Stimulated activated CD8-positive, alpha-beta memory T cell treated with anti-CD3 and anti-CD28 coated beads, Interleukin-15, amount 100 ng/mL, for 24 hours (primary cell): ENCODE data around the gene SPECC1L.
A peak's percentile ranks its signal among the peaks of the same experiment; 100 is the strongest.
"Not testable (repeated sequence)": the region's sequence is repeated elsewhere in the genome, so short reads cannot be mapped to it uniquely, and the experiment has no call there.

Experiments used
- DNase-seq: peaks from one replicate; pipeline ENCODE4 v3.0.0-alpha.2; 2020; ENCODE audit warnings: low read depth

Gene SPECC1L

DNA sequence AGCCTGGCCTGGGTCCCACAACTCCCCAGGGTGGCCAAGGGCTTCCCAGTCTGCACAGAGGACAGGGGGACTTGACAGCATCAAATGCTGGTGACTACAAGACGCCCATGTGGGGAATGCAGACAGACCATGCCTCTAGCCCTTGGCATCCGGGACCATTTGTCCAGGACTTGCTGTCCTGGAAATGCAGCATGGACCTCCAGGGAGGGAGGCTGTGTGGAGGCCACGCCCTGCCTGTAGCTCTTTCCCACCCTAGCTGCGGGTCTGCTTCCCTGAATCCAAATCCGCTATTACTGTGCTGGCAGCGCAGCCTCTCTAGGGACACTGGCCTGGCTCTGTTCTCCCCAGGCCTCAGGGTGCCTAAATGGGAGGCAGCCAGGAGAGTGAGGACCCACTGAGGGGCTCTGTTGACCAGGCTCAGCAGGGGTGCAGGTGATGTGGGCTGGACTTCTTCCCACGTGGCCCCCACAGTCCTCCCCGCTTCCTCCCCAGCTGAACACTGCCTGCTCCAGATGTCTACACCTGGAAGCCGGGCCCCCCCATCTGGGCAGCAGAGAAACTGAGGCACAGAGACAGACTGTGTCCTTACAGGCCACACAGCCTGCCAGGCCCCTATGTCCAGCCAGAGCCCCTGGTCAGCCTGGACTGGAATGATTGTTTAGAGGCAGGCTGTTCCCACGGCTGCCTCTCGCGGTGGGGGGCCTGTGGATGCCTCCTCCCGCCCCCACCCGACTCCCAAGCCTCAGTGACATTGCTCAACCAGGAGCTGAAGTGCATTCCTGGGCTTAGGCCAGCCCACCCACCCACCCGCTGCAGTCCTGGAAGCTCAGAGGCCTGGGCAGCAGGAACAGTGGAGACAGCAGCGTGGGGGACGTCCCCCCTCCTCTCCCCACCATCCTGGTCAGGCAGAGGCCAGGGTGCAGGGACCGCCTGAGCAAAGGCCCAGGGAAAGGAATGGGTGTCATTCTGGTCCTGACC, 24.8 kb upstream of the SPECC1L start:
- DNase-seq, result not testable (repeated sequence)

DNA sequence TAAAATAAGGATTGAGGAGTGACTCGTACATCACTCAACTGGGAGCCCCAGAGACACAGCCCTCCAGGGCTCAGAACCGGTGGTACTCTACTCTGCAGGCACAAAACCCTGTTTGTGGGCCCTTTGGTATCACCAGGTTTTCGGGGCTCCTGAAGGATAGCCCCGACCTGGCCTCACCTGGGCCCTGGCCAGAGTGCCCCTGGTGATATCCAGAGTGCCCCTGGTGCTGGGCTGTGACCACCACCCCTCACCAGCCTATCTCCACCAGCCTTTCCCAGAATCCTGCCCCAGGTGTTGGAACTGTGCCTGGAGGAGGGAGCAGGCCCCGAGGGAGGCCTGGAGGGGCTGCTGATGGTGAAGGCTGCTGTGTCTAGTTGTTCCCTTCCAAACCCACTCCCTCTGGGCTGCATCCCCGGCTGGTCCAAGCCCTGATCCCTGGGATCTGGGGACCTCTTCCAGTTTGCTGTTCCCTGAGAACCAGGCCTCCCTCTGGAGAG, 23.6 kb upstream of the SPECC1L start:
- DNase-seq, result no peak

DNA sequence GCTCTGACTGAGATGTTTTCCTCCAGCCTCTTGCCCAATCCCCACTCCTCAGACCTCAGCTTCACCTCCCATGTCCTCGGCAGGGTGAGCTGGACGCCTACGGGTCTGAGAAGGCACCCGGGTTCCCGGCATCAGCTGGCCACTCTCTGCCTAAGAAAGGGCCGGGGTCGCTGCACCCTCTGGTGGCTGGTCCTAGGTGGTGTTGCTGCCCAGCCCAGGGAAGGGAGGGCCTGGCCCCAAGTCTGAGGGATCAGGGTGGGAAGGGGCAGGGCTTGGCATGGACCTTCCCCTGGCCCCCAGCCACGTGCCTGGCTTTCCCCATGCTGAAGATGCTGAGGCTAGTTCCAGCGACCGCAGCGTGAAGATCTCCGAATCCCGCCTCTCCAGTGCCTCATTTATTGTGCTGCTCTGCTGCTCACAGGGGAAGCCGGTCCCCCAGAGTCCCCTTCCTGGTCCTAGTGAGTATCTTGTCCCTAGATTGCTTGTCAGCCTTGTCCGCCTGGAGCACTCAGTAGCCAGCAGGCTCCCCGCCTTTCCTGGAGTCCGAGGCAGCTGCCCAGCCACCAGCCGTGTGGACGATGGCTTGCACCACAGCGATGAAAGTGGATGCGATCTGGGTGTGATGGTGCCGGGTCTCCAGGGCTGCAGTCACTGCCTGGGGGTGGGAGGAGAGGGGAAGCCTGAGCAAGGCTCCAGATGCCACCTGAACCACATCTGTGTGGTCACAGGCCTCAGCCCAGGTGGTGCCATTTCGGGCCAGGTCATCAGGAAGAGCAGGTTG, 22.9 kb upstream of the SPECC1L start:
- no peak for DNase-seq

DNA sequence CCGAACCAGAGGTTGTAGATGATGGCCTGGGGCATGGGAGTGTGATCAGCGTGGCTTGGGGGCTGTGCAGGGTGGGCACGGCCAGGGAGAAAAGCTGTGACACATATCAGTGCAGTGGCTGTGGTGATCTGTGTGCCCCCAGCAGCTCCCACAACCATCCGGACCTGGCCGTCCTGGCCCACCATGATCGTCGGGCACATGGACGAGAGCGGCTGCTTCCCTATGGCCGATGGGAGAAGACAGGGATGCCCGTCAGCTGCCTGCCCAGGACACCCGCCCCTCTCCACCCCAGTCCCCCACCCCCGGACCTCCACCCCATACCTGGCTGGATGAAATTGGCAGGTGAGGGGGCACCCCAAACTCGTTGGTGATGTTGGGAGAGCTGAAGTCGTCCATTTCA, 22.0 kb upstream of the SPECC1L start:
- DNase-seq, result not testable (repeated sequence)

DNA sequence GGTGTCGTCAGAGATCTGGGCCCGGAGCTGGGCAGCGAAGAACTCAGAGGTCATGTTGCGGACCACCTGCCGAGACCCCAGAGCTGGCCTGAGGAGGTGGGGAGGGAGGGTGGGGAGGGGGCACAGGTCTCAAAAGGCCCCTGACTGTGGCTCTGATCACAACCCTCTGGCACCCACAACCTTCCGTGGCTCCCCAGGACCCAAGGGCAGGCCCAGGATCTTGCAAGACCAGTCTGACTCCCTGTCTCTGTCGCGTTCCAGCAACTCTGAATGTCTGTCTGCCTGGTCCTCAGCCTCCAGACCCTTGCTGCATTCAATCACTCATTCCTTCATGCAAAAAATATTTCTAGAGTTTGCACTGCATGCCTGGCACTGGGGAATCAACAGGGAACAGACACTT, 21.2 kb upstream of the SPECC1L start:
- DNase-seq, result not testable (repeated sequence)

DNA sequence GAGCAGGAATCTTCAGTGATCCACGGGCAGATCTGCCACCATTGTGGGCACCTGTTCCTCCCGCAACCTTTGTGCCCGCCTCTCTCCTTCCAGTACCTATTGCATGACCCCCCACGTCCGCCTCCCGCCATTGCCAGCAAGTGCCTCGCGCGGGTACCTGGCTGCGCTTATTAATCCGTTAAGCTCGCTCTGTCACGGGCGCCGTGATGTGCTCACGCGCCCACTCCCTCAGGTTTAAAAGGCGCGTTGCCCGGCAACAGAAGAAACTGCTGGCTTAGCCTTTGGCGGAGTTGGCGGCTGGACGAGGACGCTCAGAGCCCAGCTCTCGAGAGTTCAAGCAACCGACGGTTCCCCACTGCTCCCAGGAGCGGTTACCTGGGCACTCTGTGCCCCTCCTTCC, 19.3 kb upstream of the SPECC1L start:
- not testable (repeated sequence) for DNase-seq

DNA sequence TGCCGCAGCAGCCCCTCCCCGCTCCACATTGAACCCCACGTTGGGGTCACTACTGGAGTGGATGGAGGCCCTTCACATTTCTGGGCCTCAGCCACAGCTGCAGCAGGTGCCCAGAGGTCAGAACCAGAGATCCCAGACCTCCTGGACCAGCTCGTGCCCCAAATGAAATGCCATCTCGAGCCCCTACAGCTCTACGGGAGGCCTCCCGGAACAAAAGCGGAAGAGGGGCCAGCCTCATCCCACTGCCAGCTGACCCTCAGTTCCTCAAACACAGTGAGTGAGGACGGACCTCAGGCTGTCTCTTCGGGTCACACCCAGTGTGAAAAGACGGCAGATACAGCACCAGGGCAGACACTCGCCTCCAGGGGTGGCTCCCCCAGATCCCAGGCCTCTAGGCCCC, 17.5 kb upstream of the SPECC1L start:
- DNase-seq, result not testable (repeated sequence)

DNA sequence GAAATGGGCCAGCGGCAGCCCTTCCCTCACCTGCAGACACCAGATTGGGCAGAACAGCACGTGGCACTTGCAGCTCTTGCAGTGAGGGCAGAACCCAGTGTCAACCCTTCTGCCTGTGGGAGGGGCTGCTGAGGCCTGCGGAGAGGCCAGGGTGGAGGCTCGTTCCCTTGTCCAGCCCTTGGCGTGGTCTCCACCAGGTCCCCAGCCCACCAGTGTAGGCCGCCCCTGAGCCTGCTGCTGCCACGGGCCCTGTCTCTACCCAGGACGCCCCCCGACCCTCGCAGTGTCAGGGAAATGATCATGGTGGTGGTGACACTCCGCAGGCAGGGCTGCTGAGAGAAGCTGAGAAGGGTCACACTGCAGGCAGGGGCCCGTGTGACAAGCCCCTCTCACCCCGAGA, 14.5 kb upstream of the SPECC1L start:
- DNase-seq, result not testable (repeated sequence)

DNA sequence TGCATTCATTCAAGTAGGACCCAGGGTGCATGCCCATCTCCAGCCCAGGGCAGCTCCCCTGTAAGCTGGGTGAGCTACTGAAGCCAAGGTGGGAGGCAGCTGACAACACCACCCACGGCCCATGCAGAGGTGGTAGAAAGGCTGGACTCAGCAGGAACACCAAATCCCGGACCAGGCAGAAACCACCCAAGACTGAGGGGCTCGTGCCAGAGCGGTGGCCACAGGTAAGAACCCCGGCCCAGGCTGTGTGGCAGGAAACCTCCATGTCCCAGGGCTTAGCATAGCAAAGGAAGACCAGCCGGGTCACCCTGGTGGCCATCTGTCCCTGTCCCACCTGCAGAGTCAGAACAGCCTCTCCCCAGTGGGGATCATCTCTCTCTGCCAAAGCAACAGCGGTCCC, 13.9 kb upstream of the SPECC1L start:
- DNase-seq, result not testable (repeated sequence)

DNA sequence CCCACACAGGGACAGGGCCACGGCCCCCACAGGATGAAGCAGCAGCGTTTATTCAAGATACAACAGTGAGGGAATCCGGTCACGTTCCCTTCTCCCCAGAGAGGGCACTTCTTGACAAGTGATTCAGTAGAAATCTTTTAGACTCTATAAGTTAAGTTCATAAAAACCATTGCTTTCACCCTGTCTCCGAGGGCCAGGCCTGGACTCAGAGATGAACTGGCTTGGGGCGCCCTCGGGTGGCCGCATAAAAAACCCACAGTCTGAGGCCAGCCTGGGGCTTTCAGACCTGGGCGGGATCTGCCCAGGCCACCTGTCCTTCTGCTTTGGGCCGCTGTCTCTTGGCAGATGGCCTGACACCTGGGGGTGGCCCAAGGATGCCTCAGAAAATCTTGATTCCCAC, 11.2 kb upstream of the SPECC1L start:
- peak; percentile 37 for DNase-seq

DNA sequence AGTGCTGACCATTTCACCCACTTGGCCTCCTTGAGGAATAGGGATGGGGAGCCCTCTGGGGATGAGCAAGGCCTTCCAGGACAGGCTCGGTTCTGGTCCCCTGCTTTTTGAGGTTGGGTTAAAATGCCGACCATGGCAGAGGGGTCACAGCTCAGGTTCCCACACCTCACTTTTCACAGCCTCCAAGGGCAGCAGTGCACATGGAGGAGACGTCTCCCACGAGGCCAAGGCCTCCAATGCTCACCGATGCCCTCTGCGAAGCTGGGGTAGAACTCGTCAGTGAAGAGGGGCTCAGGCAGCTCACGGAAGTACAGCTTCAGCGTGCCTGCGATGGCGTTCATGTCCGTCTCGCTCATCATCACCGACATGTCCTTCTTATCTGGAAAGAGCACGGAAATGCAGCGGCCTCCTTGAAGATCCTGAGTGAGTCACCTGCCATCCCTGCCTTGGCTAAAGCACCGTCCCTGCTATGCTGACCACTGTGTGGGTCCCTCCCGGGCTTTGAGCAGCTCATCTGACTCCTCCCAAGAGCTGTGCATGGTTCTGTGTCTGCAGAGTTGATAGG, 8.4 kb upstream of the SPECC1L start:
- not testable (repeated sequence) for DNase-seq

DNA sequence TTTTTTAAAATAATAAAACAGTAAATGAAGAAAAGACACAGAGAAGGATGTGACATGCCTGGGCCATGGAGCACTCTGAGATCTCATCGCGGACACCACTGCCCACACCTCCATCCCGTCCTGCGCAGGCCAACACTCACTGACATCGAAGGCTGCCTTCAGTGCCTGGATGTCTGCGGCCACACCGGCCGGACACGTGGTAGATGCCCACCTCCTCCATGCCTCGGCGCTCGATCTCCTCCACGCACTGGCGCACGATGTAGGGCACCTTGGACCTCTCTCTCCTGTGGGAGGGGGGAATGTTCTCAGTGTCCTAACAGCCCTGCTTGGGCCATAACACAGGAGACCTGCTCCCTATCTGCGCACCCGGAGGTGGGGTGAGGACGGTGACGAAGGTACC, 7.2 kb upstream of the SPECC1L start:
- not testable (repeated sequence) for DNase-seq

DNA sequence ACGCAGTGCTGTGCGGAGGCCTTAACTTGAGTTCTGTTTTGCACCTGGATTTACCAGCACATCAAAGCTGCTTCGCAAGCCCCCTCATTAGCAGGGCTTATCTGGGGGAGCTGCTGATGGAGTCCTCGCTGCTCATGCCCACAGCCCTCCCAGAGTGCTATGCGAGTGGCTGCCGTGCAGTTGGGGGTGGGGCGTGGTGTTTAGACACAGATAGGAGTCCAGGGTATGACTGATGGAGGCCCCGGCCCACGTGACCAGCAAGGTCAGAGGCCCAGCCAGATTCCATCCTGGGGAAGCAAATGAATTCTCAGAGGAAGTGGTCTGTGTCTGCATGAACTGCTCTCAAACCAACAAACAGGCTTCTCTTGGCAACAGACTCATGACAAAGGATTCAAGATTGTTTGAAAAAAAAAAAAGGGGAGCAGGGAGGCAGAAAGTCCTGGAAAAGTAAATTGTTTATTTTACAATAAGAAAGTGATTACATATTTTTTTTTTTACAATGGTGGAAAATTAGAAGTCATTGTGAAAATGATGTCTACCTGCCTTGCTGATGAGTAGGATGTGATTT, 6.2 kb upstream of the SPECC1L start:
- DNase-seq, result not testable (repeated sequence)

DNA sequence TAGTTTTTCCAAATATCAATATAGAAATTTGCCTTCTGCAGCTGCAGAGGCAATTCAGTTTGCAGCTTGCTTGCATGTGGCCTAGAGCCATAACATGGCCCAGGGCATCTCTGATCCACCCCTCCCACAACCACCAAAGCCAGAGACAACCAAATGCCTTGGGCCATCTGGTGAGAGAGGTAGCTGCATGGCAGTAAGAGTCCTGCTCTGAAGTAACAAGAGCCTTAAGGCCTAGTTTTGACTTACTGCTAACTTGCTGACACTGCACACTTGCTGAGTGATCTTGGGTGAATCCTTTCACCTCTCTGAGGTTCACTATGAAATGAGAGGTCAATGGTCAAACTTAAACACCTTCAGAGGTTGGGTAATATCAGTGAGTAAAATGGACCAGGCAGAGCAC, 4.9 kb upstream of the SPECC1L start:
- no peak for DNase-seq

DNA sequence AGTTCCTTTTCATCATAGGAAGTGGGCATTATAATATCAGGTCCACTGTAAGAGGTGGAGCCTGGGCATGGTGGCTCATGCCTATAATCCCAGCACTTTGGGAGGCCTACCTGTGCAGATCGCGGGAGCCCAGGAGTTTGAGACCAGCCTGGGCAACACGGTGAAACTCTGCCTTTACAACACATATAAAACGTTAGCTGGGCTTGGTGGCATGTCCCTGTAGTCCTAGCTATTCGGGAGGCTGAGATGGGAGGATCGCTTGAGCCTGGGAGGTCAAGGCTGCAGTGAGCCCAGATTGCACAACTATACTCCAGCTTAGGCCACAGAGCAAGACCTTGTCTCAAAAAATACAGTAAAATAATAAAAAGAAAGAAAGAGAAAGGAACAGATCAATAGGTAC, 4.1 kb upstream of the SPECC1L start:
- DNase-seq, result not testable (repeated sequence)

DNA sequence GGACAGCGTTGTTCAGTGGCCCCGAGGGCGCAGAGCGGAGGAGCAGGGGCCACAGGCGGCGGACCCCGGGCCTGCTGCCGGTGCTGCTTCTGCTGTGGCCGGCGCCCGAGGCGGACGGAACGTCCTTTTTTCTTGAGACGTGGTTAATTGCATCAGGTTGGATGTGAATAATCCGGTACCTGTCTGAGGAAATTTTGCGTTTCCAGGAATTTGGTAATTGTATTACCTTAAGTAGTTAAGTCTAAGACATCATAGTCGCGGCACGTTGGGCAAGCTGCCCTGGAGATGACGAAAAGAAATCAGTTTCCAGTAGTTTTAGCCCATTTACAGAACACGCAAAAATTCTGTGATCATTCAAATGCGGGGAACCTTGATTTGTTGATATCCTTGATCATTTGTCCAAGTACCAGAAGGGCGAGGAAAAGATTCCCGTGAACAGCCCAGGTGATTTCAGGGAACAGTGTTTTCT, 789 bp downstream of the SPECC1L start:
- no peak for DNase-seq

DNA sequence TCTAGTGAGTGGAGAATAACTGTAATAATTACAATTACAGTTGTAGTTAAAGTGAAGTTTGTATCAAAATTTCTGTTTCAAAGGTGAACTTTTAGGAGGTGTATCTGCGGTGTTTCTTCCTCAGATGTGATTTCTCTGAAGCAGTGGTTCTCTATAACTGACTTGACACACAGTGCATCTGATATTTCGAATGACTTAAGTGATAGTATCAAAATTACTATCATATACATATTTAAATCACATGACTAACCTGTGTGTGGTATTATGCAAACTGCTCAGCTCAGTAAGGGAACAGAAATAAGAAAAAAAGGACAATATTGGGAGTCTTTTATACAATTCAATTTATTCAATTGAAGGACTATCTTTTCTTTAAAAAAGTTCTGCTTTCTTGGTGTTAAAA, 2.4 kb downstream of the SPECC1L start:
- DNase-seq, result not testable (repeated sequence)

DNA sequence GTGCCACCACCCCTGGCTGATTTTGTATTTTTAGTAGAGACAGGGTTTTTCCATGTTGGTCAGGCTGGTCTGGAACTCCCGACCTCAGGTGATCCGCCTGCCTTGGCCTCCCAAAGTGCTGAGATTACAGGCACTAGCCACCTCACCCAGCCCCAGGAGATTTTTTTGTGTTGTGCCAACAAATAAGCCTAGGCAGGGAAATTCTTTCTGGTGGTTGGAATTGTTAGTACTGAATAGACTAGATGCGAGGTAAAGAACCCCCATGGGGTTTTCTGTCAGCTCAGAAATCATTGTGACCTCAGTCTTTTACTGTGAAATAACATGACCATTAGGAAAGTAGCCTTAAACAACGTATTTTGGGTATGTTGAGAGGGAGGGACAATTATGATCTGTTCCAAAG, 3.3 kb downstream of the SPECC1L start:
- not testable (repeated sequence) for DNase-seq

DNA sequence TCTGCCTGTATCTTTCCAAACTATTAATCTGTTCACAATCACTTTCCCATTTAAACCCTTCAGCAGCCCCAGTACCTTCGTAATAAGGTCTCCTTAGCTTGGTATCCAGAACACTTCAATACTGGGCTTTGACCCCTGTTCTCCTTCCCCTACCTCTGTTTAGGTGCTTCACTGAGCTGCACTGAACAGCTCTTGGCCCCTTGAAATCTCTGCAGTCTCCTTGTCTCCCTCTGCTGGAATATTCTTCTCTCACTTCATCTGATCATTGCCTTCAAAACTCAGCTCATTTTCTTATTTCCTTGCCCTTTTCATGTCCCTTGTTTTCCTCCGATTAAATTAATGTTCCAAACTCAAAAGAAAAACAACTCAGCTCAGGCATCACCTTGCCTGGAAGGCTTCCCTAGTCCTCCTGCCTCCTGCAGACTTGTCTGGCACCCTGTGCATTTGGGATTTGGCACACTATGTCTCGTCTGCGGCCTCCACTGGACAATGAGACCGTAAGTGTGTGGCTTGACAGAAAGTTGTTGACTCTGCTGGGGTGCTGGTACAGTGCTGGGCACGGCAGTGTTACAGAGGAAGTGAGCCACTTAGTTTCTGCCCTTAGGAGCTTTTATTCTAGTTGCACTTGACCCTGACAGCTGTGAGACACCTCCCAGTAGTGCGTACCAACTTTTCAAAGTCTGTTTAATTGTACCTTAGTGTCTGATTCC, 4.2 kb downstream of the SPECC1L start:
- not testable (repeated sequence) for DNase-seq

DNA sequence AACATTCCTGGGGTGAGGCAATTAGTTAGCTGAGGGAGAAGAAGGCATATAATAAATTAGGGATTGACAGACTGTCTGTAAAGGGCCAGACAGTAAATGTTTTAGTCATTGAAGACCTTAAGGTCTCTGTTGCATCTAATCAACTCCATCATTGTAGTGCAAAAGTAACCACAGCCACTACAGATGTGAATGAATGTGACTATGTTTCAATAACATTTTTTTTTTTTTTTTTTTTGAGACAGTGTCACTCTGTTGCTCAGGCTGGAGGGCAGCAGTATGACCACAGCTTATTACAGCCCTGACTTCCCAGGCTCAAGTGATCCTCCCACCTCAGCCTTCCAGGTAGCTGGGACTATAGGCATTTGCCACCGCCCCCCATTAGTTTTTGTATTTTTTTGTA, 9.7 kb downstream of the SPECC1L start:
- DNase-seq, result not testable (repeated sequence)

DNA sequence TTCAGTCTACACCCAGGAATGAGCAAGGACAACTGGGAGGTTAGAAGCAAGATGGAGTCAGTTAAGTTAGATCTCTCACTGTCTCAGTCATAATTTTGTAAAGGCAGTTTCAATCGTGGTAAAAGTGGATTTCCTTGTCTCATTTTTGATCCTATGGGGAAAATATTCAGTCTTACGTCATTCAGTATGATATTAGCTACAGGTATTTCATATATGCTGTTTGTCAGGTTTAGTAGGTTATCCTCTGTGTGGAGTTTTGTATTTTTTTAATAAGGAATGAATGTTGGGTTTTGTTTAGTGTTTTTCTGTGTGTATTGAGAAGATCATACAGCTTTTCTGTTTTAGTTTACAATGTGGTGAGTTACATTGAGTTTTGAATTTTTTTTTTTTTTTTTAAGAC, 11.8 kb downstream of the SPECC1L start:
- DNase-seq, result no peak
